ENCODE data around the gene TMEM200B.
"Not testable (repeated sequence)": the region's sequence is repeated elsewhere in the genome, so short reads cannot be mapped to it uniquely, and the experiment has no call there.

TMEM200B gene

DNA sequence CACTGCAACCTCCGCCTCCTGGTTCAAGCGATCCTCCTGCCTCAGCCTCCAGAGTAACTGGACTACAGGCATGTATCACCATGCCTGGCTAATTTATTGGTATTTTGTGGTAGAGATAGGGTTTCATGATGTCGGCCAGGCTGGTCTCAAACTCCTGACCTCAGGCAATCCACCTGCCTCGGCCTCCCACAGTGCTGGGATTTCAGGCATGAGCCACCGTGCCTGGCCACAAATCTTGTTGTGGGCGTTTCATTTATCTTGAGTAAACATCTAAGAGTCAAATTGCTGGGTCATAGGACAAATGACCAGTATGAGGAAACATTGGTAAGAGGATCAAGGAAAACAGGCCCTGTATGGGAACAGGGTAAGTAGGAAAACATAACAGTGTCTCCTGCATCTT is 17.9 kb downstream of the TMEM200B start:
- no peak for DNase-seq

DNA sequence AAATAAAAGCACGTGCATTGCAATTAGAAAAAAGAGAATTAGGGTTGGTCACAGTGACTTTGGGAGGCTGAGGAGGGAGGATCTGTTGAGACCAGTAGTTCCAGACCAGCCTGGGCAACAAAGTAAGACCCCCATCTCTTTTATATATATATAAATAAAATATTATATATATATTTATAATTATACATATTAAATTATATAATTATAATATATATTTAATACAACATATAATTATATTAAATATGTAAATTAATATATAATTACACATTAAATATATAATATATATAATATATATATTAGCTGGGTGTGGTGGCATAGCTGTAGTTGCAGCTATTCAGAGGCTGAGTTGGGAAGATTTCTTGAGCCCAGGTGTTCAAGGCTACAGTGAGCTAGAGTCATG is 23.2 kb downstream of the TMEM200B start:
- DNase-seq: no peak

DNA sequence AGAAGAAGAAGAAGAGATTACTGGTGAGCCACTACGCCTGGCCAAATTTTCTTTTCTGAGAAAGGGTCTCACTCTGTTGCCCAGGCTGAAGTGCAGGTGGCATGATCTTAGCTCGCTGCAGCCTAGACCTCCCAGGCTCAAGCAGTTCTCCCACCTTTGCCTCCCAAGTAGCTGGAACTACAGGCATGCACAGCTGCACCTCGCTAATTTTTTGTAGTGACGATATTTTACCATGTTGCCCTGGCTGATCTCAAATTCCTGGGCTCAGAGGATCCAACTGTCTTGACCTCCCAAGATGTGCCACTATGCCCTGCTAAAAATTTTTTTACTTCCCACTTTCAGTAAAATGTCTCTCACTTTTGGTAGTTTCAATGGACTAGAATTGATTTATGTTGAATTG is 24.4 kb downstream of the TMEM200B start:
- DNase-seq: no peak

DNA sequence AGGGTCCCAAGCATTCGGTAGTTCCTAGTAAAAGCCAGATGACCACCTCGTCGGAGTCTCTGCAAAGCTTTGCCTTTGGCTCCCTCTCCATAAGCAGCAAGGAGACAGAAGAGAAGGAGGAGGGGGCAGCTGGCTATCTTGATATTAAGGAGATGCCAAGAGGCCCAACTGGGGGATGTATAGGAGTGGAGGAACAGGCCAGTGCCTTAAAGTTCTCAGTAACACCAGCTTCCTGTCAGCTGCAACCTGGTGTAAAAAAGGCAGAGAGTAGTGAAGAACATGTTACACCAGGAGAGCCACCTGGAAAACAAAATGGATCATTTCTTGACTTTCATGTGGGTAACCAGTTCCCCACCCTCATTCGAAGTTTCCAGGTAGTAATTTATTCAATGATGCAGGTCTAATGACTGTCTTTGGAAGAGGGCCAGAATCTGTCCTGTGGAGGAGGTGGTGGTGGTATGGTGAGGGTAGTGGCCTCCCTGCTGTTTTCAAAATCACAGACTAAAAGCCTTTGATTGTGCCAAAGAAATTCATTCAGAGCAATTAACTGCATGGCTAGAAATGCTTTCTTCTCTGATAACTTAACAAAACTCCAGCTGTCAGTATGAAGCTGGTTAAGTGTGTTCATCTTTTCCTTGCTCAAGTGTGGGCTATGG is 27.3 kb downstream of the TMEM200B start:
- no peak for DNase-seq

DNA sequence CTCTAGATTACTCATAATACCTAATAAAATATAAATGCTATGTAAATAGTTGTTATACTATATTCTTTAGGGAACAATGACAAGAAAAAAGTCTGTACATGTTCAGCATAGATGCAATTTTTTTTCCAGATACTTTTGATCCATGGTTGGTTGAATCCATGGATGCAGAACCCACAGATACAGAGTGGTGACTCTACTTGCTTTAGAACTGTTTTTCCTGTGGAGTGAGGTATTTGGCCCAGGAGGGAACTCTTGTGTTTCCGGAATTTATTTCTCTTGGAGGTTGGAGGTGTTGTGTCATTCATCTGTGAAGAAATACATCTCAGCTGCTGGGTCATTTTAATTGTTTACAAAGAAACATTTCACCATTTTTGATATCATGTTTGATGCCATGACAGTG is 28.7 kb downstream of the TMEM200B start:
- DNase-seq: no peak

DNA sequence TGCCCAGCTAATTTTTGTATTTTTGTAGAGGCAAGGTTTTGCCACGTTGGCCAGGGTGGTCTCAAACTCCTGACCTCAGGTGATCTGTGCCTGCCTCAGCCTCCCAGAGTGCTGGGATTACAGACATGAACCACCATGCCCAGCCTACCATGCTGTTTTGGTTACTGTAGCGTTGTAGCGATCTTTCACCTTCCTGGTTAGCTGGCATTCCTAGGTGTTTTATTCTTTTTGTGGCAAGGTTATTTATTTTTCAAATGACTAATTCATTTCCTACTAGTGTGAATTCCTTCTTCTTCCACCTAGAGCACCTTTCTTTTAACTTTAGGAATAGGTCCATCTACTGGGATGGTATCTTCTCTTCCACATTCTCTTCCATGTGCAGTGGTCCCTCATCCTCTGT is 29.3 kb downstream of the TMEM200B start:
- DNase-seq: no peak

DNA sequence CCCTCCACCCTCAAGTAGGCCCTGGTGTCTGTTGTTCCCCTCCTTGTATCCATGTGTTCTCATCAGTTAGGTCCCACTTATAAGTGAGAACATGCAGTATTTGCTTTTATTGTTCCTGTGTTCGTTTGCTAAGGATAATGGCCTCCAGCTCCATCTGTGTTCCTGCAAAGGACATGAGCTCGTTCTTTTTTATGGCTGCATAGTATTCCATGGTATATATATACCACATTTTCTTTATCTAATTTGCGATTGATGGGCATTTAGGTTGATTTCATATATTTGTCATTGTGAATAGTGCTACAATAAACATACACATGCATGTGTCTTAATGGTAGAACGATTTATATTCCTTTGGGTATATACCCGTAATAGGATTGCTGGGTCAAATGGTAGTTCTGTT is 31.0 kb downstream of the TMEM200B start:
- not testable (repeated sequence) for DNase-seq

DNA sequence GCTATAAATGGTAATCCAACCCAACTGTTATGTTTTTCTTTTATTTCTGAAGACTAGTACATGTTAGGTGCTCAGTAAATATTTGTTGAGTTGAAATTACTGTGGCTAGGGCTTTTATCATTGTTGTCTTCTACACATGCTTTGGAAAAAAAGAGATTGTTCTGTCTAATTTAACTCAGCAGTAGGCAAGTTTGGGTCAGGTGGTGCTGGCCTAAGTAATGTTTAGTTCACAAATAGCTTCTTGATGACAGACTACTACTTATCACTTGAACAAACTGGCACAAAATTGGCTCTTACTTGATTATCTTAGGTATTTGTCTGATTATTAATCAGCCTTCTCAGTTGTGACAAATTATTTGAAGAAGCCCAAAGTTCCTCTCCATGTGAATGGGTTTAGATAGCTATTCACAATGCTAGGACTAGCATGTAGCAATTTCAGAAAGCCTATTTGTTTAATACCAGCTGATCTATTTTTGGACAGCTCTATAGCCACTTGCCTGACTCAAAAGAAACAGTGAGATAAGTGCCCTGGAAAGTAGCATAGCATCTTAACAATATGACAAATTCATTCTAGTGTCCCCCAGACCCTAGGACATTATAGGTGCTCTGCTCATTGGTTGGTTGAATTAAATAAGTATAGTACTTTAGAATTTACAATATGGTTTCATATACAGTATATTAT is 32.6 kb downstream of the TMEM200B start:
- DNase-seq: no peak

DNA sequence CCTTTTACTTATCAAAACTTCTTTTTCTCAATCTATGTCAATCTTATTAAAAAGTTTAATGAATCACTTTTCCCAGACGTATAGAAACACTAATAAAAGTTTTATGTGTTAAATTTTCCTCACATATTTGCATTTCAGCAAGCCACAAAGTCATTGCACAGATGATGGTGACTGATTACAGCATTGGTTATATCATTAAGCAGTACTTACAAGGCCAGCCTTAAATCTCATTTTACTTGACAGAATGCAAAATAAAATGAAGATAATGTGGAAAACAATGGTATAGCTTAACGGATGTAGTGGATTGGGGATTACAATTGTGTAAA is 39.5 kb downstream of the TMEM200B start:
- no peak for DNase-seq

DNA sequence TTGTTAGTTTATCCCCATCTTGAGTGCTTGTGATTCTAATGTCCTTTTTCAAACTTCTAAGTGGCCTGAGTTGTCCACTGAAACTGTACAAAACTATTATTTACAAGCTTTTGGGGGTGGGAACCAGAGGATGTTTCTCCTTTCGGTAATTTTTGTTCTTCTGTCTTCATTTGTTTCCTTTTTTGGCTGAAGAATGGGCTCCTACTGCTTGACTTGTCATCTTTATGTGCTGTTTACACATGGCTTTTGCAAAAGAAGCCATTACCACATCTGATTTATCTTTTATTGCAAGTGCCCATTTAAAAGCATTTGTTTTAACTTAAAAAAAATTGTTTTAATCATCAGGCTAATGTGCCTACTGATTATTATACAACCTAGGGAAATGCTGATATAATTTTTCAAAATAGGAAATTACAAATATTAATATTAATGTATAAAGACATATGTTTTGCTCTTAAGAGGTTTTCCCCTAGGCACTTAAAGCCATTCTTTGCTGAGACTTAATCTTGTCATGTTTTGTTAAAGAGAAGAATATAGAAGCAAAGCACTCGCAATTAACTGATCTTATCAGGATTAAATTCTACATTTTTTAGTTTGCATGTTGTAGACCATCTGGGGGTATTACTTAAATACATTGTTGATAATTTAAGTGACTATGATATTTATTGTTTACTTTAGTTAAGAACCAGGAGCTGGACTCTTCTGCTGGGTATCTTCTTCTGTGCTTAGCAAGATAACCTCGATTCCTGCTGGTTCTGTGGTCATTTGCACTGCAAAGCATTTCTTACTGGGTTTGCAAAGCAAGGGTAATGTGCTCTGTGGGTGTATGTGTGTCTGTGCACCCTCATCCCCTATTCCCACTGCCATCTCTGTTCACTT is 40.1 kb downstream of the TMEM200B start:
- no peak for DNase-seq

DNA sequence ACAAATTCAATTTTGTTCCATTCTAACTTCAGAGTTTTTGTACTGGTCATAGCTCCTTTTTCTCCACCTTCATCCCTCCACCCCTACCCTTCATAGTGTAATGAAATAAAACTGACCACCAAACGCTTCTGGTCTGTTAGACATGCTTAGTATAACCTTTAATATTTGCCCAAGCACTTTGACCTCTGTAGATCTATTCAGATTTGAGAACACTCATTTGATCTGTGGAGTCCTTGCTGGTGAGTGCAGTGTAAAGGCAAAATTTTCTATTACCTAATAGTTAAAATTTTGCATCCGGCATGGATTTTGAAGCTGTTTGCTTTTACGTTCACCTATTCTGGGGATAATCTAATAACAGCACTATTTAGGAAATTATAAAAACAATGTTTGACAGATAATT is 41.2 kb downstream of the TMEM200B start:
- DNase-seq: no peak

DNA sequence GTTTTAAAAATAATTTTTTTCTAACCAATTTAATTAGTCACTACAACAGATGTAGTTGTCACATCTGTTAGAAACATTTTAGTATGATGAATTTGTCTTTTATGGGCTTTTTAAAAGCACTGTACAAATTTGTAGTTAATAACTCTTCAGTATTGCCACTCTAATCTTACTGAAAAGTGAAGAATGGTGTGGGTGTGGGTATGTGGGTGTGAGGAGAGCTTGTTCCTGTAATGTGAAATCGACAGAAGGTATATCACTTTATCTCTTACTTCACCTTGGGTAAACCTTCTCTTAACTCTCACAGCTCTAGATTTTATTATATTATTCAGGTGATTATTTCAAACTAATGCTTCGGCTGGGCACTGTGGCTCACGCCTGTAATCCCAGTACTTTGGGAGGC is 42.5 kb downstream of the TMEM200B start:
- no peak for DNase-seq

DNA sequence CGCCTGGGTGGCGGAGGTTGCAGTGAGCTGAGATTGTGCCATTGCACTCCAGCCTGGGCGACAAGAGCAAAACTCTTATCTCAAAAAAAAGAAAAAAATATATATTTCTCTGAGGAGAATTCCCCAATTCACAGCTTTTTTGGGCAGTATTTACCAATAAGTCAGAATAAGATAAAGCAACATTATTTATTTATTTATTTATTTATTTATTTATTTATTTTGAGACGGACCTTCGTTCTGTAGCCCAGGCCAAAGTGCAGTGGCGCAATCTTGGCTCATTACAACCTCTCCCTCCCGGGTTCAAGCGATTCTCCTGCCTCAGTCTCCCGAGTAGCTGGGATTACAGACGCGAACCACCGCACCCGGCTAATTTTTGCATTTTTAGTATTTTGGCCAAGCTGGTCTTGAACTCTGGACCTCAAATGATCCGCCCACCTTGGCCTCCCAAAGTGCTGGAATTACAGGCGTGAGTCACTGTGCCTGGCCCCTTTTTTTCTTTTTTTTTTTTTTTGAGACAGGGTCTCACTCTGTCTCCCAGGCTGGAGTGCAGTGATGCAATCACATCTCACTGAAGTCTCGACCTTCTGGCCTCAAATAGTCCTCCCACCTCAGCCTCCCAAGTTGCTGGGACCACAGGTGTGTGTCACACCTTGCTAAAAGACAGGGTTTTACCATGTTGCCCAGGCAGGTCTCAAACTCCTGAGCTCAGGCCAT is 43.6 kb downstream of the TMEM200B start:
- not testable (repeated sequence) for DNase-seq

DNA sequence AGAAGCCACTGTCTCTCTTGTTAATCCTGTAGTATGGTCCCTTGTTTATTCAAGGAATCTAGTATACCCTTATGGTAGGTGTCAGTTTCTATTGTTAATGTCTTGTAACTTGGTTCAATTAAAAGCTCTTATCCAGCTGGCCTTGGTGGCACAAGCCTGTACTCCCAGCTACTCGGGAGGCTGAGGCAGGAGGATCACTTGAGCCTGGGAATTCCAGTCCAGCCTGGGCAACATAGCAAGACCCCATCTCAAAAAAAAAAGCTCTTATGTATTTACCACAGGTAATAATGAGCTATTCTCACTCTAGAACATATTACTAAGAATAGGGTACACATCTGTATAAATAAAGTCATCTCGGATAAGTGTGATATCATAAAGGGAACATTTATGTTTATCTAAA is 46.5 kb downstream of the TMEM200B start:
- no peak for DNase-seq
